ENCODE measurements around the gene OR4D10. TPM values are rescaled to one million over a fixed set of nuclear protein-coding genes. Genes with fewer than 3 reads are reported as not detected.

OR4D10 gene
- total and polyA plus RNA-seq, 2 of the 8 experiments (the other 6 are each of a cell fraction or from before 2014, with no cell fraction given), result not detected

- Histone ChIP-seq H3K23ac (ENCODE audit: insufficient read length) (no peak overlapping the region), H3K79me2 (ENCODE audit: control insufficient read depth in 1 of 2, insufficient read depth in 2 of 2, low read length in 2 of 2) (no peaks in the 10 kb centered on the region), H4K20me1 (replicated peaks in 1 of 2; ENCODE audit: control insufficient read depth in 1 of 2, insufficient read depth in 2 of 2, low read length in 2 of 2) (no peaks in the 10 kb centered on the region), H2BK20ac (ENCODE audit: low read length) (no peak overlapping the region), H3K27me3 (replicated peaks in 1 of 4; ENCODE audit: control insufficient read depth in 3 of 4, extremely low read depth in 1 of 4, insufficient read depth in 3 of 4, low read length in 3 of 4) (no peaks in the 10 kb centered on the region), H4K5ac (ENCODE audit: insufficient read length, low read depth, low read length) (no peak overlapping the region), H2AK5ac (ENCODE audit: low read depth, low read length) (no peak overlapping the region), H2BK120ac (replicated peaks; ENCODE audit: low read depth, low read length) (no peak overlapping the region), H3K4me2 (ENCODE audit: insufficient read depth in 1 of 2, low read depth in 2 of 2, low read length in 2 of 2) (no peak overlapping the region), H2AFZ (ENCODE audit: low read length) (peak overlapping the region; percentile 86), H3K14ac (ENCODE audit: insufficient read length) (no peak overlapping the region), H2BK15ac (ENCODE audit: low read length) (no peak overlapping the region), H3K18ac (ENCODE audit: extremely low read depth, low read length) (no peak overlapping the region), H4K91ac (replicated peaks; ENCODE audit: insufficient read length, low read length) (no peak overlapping the region), H3K4ac (replicated peaks; ENCODE audit: insufficient read length, low read depth, low read length) (no peak overlapping the region), H3K27ac (ENCODE audit: low read depth, low read length) (no peak overlapping the region), H3K4me3 (ENCODE audit: extremely low read depth in 1 of 4, insufficient read depth in 2 of 4, low read depth in 3 of 4, low read length in 4 of 4) (no peak overlapping the region), H2BK5ac (ENCODE audit: low read depth, low read length) (no peak overlapping the region), H3K9ac (replicated peaks in 1 of 4; ENCODE audit: extremely low read depth in 1 of 4, low read depth in 3 of 4, low read length in 3 of 4) (peak overlapping the region in 1 of 4 experiments; percentile 13; a peak in 1 of 7 replicates), H3K36me3 (ENCODE audit: control insufficient read depth in 2 of 4, insufficient read depth in 4 of 4, low read length in 3 of 4) (no peaks in the 10 kb centered on the region), H3K23me2 (ENCODE audit: low read depth, low read length) (no peaks in the 10 kb centered on the region), H3K79me1 (ENCODE audit: low read depth, low read length) (no peaks in the 10 kb centered on the region), H2BK12ac (ENCODE audit: low read depth, low read length) (no peak overlapping the region), H3K4me1 (replicated peaks in 1 of 4; ENCODE audit: control insufficient read depth in 3 of 4, insufficient read depth in 4 of 4, low read length in 3 of 4) (peaks cover 0 to 3% (median 0%) of the 10 kb centered on the region in 4 experiments; a peak in 1 of 7 replicates), H3K9me3 (ENCODE audit: insufficient read depth in 2 of 2, low read depth in 1 of 2, low read length in 1 of 2) (no peaks in the 10 kb centered on the region), H3K56ac (replicated peaks; ENCODE audit: insufficient read length, low read depth, low read length) (no peak overlapping the region), H4K8ac (ENCODE audit: extremely low read depth, insufficient read depth, low read length) (no peak overlapping the region)
- 77% methylated on average over 5 of the region's 5 CpGs; no CpG with 5 or more reads in 1 of the 2 experiments for WGBS, 2 experiments (ENCODE audit: extremely low coverage in 1 of 2, insufficient coverage in 1 of 2, insufficient read length in 1 of 2, insufficient replicate concordance in 2 of 2, low coverage in 1 of 2, low lambda C conversion rate in 2 of 2, missing lambda C conversion rate in 1 of 2)
- no peak for FAIRE-seq
- ChIA-PET CTCF (ENCODE audit: partially characterized antibody) (interaction anchor here (0.6 to 0.9 kb wide), 2 partner anchors 9 to 1217 kb away, joined by 3 read pairs; no protein-coding TSS in a partner anchor), POLR2A (ENCODE audit: partially characterized antibody) (no interaction called here)
- no peak for TF ChIP-seq SP4 (IDR thresholded peaks at IDR 0.05; ENCODE audit: low read length)
- no peak for TF ChIP-seq ASH2L (IDR thresholded peaks at IDR 0.05; ENCODE audit: low read length)
- TF ChIP-seq ZNF274 (IDR thresholded peaks at IDR 0.05; ENCODE audit: borderline replicate concordance, extremely low read depth, low read length), result no peak
- peak in 1 of 3 experiments; percentile 31; a peak in 1 of 4 replicates for TF ChIP-seq CTCF (IDR thresholded peaks at IDR 0.05; ENCODE audit: control extremely low read depth in 1 of 3, insufficient read depth in 1 of 3, low read depth in 1 of 3, low read length in 3 of 3)
- no peak for TF ChIP-seq CREB1 (IDR thresholded peaks at IDR 0.05)
- no peak for TF ChIP-seq TBP (IDR thresholded peaks at IDR 0.05; ENCODE audit: low read depth, low read length)
- no peak for DNase-seq (ENCODE audit: low read depth in 1 of 2, low spot score in 2 of 2)
Observed at GRCh38 chr11:59463190-59463641, 9.9 kb upstream of the OR4D10 start.
